Bronchus fibroblast of lung (primary cell): ENCODE measurements around the gene CYP2S1. TPM values are rescaled to one million over a fixed set of nuclear protein-coding genes. Genes with fewer than 3 reads are reported as not detected.

Source experiments
- total RNA-seq: library from RNA; depleted of rRNA; stranded (reverse); fragments of >200 nt; gene quantifications from 2 replicates; pipeline ENCODE4 v1.2.3, GENCODE V29; 2015

CYP2S1 gene, protein sequence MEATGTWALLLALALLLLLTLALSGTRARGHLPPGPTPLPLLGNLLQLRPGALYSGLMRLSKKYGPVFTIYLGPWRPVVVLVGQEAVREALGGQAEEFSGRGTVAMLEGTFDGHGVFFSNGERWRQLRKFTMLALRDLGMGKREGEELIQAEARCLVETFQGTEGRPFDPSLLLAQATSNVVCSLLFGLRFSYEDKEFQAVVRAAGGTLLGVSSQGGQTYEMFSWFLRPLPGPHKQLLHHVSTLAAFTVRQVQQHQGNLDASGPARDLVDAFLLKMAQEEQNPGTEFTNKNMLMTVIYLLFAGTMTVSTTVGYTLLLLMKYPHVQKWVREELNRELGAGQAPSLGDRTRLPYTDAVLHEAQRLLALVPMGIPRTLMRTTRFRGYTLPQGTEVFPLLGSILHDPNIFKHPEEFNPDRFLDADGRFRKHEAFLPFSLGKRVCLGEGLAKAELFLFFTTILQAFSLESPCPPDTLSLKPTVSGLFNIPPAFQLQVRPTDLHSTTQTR
- total RNA-seq: 1.3 and 4.5 TPM in 2 replicates

GRCh38 chr19:41192574-41193429, at the start of gene CYP2S1:
Gene CYP2S1, plus strand, starts transcription at chr19:41193219. Its CDS starts 46 bp downstream, at chr19:41193265.

DNA sequence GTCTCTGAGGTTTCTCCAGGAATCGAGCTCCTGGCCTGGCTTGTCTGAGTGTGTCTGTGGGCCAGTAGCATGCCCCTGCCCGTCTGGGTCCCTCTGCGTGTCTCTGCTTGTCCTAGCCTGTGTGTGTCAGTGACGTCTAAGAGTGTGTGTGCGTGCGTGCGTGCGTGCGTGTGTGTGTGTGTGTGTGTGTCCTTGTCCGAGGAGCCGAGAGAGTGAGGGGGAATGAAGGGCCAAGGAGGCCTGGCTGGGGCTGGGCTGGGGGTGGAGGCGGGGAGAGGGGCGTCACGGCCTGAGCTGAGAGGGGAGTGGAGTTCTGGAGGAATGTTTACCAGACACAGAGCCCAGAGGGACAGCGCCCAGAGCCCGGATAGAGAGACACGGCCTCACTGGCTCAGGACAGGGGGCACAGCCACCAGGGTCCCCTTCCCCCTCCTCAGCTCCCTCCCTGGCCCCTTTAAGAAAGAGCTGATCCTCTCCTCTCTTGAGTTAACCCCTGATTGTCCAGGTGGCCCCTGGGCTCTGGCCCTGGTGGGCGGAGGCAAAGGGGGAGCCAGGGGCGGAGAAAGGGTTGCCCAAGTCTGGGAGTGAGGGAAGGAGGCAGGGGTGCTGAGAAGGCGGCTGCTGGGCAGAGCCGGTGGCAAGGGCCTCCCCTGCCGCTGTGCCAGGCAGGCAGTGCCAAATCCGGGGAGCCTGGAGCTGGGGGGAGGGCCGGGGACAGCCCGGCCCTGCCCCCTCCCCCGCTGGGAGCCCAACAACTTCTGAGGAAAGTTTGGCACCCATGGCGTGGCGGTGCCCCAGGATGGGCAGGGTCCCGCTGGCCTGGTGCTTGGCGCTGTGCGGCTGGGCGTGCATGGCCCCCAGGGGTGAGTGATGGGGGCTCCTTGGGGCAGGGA, 25.8 kb downstream of the CYP2S1 start, which contains the start of gene AXL:
AXL (plus strand) TSS at position 609 of the 893 bp plus-strand sequence; CDS start at position 779, 170 bp downstream.

Other genes with a start within 250 kb of the CYP2S1 start
- not detected in 2 replicates for gene CYP2B6, start 201.9 kb upstream of the CYP2S1 start, total RNA-seq
- not detected in 2 replicates for gene CYP2A13, start 104.8 kb upstream of the CYP2S1 start, total RNA-seq
- not detected in 2 replicates for gene CYP2F1, start 78.8 kb upstream of the CYP2S1 start, total RNA-seq
- 379 and 401 TPM in 2 replicates for gene AXL, start 26.0 kb downstream of the CYP2S1 start, total RNA-seq
- 131 and 136 TPM in 2 replicates for gene HNRNPUL1, start 71.2 kb downstream of the CYP2S1 start, total RNA-seq
- gene CCDC97, start 117.0 kb downstream of the CYP2S1 start, total RNA-seq: 10.0 and 10.6 TPM in 2 replicates
- gene TGFB1, start 160.7 kb downstream of the CYP2S1 start, total RNA-seq: 7.1 and 7.7 TPM in 2 replicates
- 6.2 and 12.6 TPM in 2 replicates for gene B9D2, start 170.9 kb downstream of the CYP2S1 start, total RNA-seq
- gene TMEM91, start 183.3 kb downstream of the CYP2S1 start, total RNA-seq: 3.0 and 5.1 TPM in 2 replicates
- gene EXOSC5, start 204.1 kb downstream of the CYP2S1 start, total RNA-seq: 34.8 and 34.9 TPM in 2 replicates
- gene BCKDHA, start 204.6 kb downstream of the CYP2S1 start, total RNA-seq: 30.3 and 39.1 TPM in 2 replicates
- gene B3GNT8, start 234.2 kb downstream of the CYP2S1 start, total RNA-seq: 2.1 and 3.5 TPM in 2 replicates
- gene DMAC2, start 246.7 kb downstream of the CYP2S1 start, total RNA-seq: 56.0 and 57.2 TPM in 2 replicates
- gene ERICH4, start 249.9 kb downstream of the CYP2S1 start, total RNA-seq: not detected in 2 replicates